C4-2B (cell line): ENCODE results near the gene SPACDR.

Source experiments
- CTCF ChIP-seq: fragments of 450-650 bp; conservative IDR thresholded peaks from 2 replicates; pipeline ENCODE4 v1.5.1; 2017; ENCODE audit warnings: mild to moderate bottlenecking
- ZFX ChIP-seq: fragments of 450-650 bp; IDR thresholded peaks from 2 replicates; pipeline ENCODE4 v1.6.1; 2017

GRCh38 chr7:100456562-100456961 lies 7.5 kb downstream of the SPACDR start:
- TF ChIP-seq CTCF (no peak), ZFX (no peak)
